ENCODE results near the gene NBAS.

GRCh38 chr2:15181092-15181745 is 379.9 kb downstream of the NBAS start:
- TF ChIP-seq MAX (IDR thresholded peaks at IDR 0.05) (no peak), PHF8 (CRISPR knock-in tag; IDR thresholded peaks at IDR 0.05) (no peak), STAT5B (CRISPR knock-in tag; IDR thresholded peaks at IDR 0.05) (no peak), THAP7 (CRISPR knock-in tag; IDR thresholded peaks at IDR 0.05) (no peak)
- TF ChIP-seq, protein P1, sequence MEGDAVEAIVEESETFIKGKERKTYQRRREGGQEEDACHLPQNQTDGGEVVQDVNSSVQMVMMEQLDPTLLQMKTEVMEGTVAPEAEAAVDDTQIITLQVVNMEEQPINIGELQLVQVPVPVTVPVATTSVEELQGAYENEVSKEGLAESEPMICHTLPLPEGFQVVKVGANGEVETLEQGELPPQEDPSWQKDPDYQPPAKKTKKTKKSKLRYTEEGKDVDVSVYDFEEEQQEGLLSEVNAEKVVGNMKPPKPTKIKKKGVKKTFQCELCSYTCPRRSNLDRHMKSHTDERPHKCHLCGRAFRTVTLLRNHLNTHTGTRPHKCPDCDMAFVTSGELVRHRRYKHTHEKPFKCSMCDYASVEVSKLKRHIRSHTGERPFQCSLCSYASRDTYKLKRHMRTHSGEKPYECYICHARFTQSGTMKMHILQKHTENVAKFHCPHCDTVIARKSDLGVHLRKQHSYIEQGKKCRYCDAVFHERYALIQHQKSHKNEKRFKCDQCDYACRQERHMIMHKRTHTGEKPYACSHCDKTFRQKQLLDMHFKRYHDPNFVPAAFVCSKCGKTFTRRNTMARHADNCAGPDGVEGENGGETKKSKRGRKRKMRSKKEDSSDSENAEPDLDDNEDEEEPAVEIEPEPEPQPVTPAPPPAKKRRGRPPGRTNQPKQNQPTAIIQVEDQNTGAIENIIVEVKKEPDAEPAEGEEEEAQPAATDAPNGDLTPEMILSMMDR (CRISPR knock-in tag; IDR thresholded peaks at IDR 0.05) = no peak

All from HepG2 (cell line).